CMK (cell line): ENCODE results near the gene CKAP5.
"Not testable (repeated sequence)": the region's sequence is repeated elsewhere in the genome, so short reads cannot be mapped to it uniquely, and the experiment has no call there.

Experiments
- DNase-seq: peaks from one replicate; pipeline ENCODE4 v3.0.0-alpha.2; 2010; ENCODE audit warnings: low read depth

The CKAP5 gene

DNA sequence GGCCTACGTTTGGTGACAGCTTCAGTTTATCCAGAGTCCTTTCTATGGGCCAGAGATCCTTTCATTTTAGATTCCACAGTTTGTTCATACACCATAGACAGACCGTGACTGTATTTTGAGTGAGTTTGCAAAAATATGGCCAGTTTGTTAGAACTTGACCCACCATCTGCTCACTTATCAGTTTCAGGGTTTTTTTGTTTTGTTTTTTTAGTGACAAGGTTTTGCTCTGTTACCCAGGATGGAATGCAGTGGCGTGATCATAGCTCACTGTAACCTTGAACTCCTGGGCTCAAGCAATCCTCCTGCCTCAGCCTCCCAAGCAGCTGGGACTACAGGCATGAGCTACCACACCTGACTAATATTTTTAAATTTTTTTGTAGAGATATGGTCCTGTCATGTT is 9.1 kb upstream of the CKAP5 start:
- no peak for DNase-seq

DNA sequence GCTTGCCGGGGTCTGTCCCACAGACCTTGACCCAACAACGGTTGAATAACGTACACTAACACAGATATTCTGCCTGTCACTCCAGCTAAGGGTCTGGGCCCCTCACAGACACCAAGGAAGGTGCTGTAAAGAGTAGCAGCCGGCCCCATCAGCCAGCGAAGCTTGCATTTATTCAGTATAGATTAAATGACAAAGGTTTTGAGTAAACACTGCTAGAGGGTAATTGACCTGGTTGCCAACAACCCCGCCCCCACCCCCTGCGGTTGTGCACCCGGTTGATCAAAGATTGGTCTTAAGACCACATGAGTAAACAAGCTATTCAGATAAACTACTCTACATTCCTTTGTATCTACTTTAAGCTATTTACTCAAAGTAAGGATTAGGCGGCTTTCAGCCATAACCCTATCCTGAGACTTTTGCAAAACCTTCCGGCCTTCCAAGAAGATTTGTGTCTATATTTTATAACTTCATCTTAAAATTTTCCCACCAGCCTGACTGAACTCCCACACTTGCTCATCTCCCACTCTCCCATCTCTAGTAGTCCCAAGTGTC is 4.8 kb upstream of the CKAP5 start:
- DNase-seq, result no peak

DNA sequence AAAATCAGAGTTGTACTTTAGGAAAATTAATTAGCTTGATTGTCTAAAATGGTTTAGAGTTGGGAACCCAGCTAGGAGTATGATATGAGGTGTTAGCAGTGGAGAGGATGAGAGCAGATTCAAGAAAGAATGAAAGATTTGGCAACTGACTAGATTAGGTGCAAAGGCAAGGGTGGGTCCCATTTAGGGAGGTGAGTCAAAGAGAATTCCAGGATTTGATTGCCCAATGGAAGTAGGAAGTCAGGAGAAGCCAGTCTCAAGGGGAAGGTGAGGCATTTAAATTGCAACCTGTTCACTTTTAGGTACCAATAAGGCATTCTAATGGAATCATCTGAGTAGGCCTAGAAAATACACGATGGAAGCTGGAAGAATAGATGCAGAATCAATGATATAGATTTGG is 3.6 kb upstream of the CKAP5 start:
- DNase-seq, result no peak

DNA sequence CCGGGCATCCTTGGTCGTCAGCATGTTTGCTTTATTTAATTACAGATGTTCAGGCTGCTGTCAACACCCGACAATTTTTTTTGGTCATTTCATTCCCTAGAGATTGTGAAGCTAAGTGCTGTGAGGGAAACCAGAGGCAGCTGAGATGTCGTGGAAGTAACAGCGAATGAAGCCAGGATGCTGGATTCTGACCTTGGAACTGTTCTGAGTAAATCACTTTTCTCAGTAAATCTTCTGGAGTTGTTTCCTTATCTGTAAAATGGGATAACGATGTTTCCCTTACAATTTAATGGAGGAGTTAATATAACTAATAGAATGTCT is 390 bp upstream of the CKAP5 start:
- no peak for DNase-seq

DNA sequence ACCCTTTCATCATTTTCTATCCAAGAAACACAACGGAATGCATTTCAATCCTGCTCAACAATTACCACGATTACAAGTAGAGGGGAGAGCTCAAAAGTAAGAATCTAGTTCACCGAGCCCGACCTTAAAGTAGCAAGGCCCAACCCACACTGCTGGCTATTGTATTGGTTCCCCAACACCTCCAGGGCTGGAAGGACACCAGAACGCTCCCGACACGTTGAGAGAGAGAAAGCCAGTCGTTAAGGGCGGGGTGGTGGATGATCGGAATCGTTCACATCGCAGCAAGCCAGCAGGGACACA is 690 bp downstream of the CKAP5 start:
- no peak for DNase-seq

DNA sequence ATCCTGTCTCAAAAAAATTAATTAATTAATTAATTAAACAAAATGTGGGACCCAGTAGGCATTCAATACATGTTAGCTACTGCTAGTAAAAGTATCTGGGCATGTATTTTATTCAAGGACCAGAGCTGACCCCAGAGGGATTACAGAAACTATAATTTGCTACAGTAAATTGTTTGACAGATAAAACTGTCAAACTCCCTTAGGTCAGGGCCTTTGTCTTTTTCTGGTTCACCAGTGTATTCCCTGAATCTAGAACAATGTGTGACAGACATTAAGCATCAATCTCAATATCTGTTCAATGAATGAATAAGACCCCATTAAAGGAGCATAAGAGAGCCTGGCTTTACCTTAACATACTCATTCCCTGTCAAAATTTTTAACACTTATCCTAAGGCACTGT is 6.0 kb downstream of the CKAP5 start:
- DNase-seq, result no peak

DNA sequence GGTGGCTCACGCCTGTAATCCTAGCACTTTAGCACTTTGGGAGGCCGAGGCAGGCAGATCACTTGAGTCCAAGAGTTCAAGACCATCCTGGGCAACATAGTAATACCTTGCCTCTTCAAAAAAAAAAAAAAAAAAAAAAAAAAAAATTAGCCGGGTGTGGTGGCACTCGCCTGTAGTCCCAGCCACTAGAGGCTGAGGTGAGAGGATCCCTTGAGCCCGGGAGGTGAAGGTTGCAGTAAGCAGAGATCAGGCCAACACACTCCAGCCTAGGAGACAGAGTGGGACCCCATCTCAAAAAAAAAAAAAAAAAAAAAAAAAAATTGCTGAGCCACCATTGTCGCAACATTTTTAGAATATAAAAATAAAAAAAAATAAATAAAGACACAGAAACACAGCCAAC is 7.6 kb downstream of the CKAP5 start:
- DNase-seq, result no peak

DNA sequence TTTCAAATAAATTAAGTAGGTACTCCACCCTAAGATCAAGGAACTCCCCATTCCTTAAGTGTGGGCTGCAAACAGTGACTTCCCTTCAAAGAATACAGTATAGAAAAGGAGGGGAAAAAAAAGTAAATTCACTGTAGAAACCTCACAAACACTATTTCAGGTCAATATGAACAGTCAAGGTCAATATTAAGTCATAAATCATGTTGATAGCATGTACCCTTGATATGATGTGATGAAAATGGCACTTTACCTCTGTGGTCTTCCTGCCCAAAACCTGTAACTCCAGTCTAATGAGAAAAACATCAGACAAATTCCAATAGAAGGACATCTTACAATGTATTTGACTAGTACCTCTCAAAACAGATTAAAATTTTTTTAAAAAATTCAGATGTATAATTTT is 8.2 kb downstream of the CKAP5 start:
- no peak for DNase-seq

DNA sequence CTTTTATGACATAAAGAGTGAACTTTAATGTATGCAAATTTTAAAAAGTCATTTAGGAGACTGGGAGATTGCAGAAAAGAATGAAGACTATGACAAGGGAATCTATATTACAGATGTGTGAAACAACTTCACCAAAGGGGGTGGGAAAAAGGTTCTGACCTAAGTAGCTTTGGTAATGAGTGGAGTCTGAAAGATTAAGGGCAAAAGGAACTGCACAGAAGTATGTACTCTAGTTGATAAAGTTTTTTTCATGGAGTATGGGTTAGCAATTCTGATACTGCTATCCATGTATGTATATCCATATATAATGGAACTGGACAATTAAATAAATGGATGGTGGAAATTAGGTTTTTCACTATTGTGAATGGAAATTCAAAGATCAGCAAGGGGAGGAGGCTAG is 9.2 kb downstream of the CKAP5 start:
- DNase-seq, result no peak

DNA sequence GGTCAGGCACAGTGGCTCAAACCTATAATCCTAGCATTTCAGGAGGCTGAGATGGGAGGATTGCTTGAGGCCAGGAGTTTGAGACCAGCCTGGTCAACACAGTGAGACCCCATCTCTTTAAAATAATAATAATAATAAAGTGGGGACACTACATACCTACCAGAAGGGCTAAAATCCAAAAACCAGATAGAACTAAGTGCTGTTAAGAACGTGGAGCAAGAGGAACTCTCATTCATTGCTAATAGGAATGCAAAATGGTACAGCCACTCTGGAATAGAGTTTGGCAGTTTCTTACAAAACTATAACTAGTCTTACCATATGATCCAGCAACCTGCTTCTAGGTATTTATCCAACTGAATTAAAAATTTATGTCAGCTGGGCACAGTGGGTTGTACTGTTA is 9.6 kb downstream of the CKAP5 start:
- DNase-seq, result no peak

DNA sequence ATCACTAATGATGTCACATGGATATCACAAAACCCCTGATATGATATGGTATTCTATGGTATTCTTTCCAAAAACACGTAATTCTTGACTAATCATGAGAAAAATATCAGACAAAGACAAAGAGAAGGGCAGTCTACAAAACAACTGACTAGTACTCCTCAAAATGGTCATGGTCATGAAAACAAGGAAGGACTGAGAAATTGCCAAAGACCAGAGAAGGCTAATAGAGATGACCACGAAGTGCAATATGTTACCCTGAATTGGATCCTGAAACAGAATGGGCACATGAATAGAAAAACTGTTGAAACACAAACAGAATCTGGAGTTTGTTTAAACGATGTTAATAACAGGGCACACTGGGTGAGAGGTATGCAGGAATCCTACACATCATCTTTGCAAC is 10.2 kb downstream of the CKAP5 start:
- DNase-seq, result no peak

DNA sequence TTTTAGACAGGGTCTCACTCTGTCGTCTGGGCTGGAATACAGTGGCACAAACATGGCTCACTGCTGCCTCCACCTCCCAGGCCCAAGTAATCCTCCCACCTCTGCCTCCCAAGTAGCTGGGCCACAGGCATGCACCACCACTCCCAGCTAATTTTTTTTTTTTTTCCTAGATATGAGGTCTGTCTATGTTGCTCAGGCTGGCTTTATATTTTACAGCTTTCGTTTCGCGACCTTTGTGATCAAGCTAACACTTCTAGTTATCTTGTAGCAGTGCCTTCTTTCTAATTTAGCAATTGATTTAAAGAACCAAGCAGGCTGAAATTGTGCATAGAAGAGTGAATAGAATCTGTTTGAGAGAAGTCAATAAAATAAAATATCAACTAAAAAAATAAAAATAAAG is 11.3 kb downstream of the CKAP5 start:
- no peak for DNase-seq

DNA sequence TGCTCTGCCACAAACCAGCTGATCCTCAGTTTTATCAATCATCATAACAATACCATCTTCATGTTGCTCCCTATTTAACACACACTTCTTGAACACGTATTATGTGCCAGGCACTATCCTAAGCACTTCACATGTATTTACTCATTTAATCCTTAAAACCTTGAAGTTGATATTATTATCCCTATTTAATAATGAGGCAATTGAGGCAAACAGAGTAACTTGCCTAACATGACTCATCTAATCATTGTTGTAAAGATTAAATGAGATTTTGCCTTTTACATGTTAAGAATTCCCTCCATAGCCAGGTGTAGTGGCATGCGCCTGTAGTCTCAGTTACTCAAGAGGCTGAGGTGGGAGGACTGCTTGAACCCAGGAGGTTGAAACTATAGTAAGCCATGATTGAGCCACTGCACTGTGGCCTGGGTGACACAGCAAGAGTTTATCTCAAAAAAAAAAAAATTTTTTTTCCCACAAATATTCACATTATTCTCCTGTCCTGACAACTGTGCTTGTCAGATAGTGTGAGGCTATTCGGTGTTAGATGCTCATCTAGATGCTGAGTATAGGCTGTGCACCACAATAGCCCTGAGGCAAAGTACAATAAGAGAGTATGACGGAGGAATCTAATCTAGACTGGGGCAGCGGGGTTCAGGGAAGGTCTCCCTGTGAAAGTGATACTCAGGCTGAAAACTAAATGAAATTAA is 13.4 kb downstream of the CKAP5 start:
- no peak for DNase-seq

DNA sequence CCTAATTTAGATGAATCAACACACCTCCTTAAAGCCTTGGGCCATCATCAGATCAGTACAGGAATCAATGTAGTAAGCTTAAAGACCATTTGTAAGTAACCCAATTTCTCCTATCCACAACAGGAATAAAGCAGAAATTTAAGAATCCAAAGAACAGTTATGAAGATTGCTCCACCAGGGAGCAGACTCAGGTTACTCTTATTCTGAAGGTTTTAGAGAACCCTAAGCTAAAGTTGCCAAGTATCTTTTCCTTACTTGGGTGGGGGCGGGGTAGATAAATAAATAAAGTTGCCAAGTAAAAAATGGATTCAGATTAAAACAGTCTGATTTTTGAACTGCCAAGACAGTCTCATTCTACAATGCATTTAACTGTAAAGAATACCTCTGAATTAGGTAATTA is 18.1 kb downstream of the CKAP5 start:
- DNase-seq, result no peak

DNA sequence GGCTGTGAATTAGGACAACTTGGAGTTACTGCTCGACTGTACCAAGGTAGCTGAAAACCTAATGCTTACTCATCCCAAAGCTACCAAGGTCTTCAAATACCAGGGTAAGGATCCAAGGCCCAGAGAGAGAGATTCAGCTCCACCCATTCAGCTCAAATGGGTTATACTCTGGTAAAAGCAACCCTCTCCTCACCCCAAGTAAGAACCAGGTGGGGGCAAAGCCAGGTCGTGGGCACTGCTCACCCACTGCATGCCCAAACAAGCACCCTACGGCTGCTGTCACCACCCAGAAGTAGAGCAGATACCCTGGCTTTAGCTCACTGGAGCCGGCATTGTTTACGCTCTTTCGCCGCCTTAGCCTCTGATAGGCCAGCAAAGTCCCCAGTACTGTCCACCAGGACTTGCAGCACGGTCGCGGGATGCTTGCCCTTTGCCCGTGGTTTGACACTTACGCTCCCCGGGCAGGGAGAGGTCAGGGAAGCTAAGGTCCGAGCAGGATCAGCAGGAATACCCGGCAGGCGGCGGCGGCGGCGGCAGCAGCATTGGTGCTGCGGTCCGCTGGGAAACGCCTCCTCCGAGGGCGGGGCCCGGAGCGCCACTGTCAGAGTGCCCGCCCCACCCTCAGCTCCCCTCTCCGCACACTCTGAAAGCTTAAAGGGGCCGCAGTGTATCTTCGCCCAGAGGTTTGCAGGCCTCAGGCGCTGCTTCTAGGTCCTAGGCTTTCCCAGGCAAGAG is 19.6 kb downstream of the CKAP5 start:
- peak; percentile 21 for DNase-seq

DNA sequence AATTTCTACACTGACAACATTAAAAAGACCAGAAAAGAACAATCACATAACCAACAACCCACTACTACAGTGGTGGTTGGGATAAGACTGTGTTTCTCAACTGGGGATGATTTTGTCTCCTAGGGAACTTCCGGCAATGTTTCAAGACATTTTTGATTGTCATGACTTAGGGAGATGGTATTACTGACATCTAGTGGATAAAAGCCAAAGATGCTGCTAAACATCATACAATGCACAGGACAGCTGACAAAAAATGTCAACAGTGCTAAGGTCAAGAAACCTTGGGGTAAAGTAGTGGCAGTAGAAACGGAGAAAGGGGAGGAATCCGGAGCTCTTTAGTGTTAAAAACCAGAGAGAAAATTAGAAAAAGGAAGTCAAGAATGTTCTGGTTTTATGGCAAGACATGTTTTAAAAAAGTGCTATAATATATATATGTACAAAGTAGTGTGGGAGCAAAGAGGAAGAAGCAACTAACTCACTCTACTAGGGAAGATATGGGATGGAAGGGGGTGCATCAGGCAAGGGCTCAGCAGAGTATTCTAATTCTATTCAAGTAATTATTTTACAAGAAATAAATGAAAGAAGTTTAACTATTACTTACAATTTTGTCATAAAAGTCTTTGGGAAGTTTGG is 37.2 kb downstream of the CKAP5 start:
- no peak for DNase-seq

DNA sequence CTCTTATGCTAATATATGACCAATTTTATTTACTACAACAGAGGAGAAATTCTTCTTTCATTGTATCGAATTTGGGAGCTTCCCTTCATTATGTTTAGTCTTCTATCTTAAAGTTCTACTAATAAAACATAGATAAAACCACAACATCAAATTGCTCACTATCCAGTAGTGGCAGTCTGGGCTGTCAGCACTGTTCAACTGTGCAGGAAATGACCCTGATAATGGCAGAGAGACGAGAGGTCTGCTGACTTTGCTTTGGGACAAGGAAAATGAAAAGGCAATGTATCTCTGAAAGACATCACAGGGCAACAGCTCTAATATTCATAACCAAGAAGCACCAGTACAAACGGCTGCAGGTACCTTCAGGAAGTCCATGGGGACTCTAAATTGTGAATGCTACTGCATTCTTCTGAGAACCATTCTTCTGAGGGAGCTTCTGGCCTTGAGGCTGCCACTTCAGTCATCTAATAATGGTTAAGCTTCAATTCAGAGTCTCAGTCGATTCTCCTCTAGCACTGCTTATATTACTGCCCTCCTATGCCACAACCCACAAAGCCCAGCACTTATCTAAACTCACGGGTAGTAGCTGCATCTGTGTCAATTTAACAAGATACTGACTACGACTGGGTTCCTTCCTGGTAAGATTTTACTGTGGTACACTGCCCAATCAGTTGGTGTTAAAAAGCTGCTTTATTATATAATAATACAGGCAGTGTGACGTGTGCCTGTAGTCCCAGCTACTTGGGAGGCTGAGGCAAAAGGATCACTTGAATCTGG is 44.2 kb downstream of the CKAP5 start:
- DNase-seq, result no peak

DNA sequence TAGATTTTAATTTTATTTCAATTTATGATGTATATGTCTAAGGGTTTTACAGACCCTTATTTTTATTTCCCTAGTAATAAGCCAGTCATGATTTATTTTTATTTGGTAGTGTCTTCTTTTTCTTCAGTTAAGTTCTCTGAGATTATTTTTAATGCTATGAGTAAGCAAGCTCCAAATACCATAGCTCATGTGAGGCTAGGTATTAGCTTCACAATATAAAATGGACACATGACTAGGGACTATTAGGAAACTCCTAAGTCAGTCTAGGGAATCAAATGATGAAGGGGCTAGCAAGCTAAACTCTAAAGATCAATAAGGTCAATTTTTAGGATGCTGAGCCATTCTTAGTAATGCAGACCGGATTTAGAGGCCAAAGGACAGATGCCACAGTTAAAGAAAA is 45.9 kb downstream of the CKAP5 start:
- DNase-seq, result no peak

DNA sequence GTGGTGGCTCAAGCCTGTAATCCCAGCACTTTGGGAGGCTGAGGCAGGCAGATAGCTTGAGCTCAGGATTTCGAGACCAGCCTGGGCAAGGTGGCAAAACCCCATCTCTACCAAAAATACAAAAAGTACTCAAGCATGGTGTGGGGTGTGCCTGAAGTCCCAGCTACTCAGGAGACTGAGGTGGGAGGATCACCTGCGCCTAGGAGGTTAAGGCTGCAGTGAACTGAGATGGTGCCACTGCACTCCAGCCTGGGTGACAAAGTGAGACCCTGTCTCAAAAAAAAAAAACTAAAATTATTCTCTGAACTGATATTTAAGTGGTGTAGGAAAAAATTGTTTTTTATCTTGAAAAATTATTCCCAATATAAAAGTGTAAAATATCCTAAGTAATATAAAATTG is 46.4 kb downstream of the CKAP5 start:
- DNase-seq, result not testable (repeated sequence)

DNA sequence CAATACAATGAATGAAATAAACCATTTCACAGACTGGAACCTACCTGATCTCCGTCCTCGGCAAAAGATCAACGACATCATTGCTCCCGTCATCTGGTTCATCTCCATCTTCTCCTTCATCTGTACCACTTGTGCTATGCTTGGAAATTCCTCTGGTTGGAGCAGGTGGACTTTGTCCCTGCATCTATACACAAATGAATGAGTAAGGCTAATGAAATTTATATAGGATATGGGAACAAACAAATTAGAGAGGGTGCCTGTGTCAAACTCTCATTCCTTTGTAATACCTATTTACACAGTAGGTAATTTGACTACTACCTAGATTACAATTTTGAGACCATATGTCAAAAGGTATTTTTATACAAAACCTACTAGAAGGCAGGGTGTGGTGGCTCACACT is 67.7 kb downstream of the CKAP5 start:
- DNase-seq, result no peak

DNA sequence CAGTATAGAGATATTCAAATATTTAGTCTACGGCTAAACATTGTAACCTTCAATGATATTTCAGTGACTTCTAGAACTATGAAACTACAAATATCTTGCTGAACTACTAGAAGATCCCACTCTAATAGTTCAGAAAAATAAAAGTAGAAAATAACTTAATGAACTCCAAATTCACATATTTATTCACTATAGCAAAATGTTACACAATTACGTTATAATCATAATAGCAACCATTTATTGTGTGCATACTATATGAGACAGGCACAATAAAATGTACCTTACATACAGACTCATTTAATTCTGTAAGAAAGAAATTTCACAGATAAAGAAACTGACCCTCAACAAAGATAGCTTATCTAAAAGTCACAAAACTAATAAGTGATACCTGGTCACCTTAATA is 69.2 kb downstream of the CKAP5 start:
- DNase-seq, result no peak

DNA sequence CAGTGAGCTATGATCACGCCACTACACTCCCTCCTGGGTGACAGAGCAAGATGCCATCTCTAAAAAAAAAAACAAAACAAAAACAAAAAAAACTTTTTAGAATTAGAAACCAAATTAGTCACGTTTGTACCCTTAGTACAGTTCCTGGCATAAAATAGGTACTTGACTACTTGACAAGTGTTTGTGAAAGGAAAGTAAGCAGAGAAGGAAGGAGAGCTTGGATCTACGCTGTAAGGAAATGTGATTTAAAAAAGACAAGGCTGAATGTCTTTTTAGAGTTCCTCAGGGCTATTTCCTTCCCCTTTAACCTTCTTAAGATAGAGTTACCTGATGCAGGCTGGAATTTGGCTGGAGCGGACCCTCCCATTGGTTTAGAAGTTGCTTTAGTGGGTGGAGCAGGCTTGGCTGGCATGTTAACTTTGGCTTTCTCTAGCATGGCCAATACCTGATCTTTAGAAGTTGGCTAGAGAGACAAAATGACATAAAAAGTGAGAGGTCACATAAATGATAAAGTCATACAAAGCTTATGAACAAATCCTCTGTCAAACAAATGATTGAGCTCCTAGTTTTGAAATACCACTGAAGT is 76.4 kb downstream of the CKAP5 start:
- DNase-seq, result no peak

DNA sequence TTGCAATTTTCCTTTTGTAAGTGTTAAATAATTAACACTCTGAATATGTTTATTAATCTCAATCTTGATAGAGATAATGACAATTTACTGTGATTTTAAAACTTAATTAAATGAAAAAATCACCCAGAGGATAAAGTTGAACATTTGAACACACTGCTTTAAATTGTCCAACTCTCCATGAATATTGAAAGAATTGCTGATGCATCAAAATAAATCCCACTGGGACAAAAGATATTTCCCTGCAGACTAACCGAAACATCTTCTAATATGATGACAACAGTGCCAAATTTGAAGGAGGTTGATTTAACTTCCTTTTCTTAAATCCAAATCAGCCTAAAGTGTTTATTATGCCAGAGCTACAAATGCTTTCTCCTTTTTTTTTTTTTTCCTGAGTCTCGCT is 79.4 kb downstream of the CKAP5 start:
- no peak for DNase-seq
